ENCODE data around the gene TPST1. TPM values are rescaled to one million over a fixed set of nuclear protein-coding genes. Genes with fewer than 3 reads are reported as not detected.

Gene TPST1
- total and polyA plus RNA-seq, 9 of the 15 experiments (the other 6 are each of a cell fraction or from before 2014, with no cell fraction given), result 0.15 to 2.2 (median 0.53) TPM

- no peak for FAIRE-seq
- no peaks in the 10 kb centered on the region for H3K9me3 ChIP-seq (replicated peaks; ENCODE audit: control insufficient read depth, insufficient read depth, low read depth, low read length)
- no peak for TF ChIP-seq THAP7 (CRISPR knock-in tag; IDR thresholded peaks at IDR 0.05)
- no peak for TF ChIP-seq TFAM (CRISPR knock-in tag; conservative IDR thresholded peaks at IDR 0.05)
- peak; percentile 22; the same call in 1 of the 2 replicates for TF ChIP-seq TFE3 (CRISPR knock-in tag; IDR thresholded peaks at IDR 0.05)
- peak; percentile 43 for TF ChIP-seq NFIC (IDR thresholded peaks at IDR 0.05)
- 0 out of 2 replicates have a peak, but pooled peaks have one; percentile 22 for TF ChIP-seq L3MBTL2 (IDR thresholded peaks at IDR 0.05)
- no peak for TF ChIP-seq CEBPG (CRISPR knock-in tag; IDR thresholded peaks at IDR 0.05)
- TF ChIP-seq CEBPG (tag; conservative IDR thresholded peaks at IDR 0.05 in 1 of 2, IDR thresholded peaks at IDR 0.05 in 1 of 2), result peak; percentile 57 to 62; a peak in 3 of 4 replicates
- no peak for TF ChIP-seq HBP1 (CRISPR knock-in tag; IDR thresholded peaks at IDR 0.05)
- peak; percentile 40; the same call in 1 of the 2 replicates for TF ChIP-seq BHLHE40 (IDR thresholded peaks at IDR 0.05; ENCODE audit: low read length)
- TF ChIP-seq TOE1 (IDR thresholded peaks at IDR 0.05; ENCODE audit: borderline replicate concordance), result no peak
- TF ChIP-seq TOE1 (CRISPR knock-in tag; IDR thresholded peaks at IDR 0.05; ENCODE audit: borderline replicate concordance, low read depth), result no peak
- peak; percentile 91 for TF ChIP-seq ZNF12 (CRISPR knock-in tag; IDR thresholded peaks at IDR 0.05)
- peak; percentile 82 for TF ChIP-seq CEBPB (tag; IDR thresholded peaks at IDR 0.05)
- peak; percentile 30; the same call in 1 of the 2 replicates for TF ChIP-seq RAD51 (IDR thresholded peaks at IDR 0.05; ENCODE audit: borderline replicate concordance, low read depth)
- no peak for TF ChIP-seq SNIP1 (IDR thresholded peaks at IDR 0.05; ENCODE audit: low read depth)
Measured at GRCh38 chr7:66170309-66171231, 34.6 kb upstream of the TPST1 start.

More at GRCh38 chr7:66170309-66171231, 34.6 kb upstream of the TPST1 start:
- WGBS (ENCODE audit: insufficient coverage, low coverage, missing lambda C conversion rate), result 3% methylated on average over 15 of the region's 16 CpGs
- DNase-seq (ENCODE audit: extremely low read depth in 1 of 4, low spot score in 3 of 4) (peak in 1 of 4 experiments; percentile 11), ATAC-seq (peak; percentile 64)
- Histone ChIP-seq H3K27ac (ENCODE audit: extremely low read depth, low read depth, low read length) (no peak overlapping the region), H3K27me3 (ENCODE audit: control insufficient read depth in 2 of 2, insufficient read depth in 2 of 2, low read length in 2 of 2) (peaks cover 7 to 15% of the 10 kb centered on the region in 2 experiments; a peak in 3 of 5 replicates), H3K36me3 (ENCODE audit: control insufficient read depth, insufficient read depth, low read length) (no peaks in the 10 kb centered on the region), H2AFZ (ENCODE audit: low read depth, low read length) (peak overlapping the region; percentile 54; the same call in 1 of the 2 replicates), H3K9me1 (ENCODE audit: control insufficient read depth, insufficient read depth, low read length) (no peaks in the 10 kb centered on the region), H4K20me1 (replicated peaks; ENCODE audit: control insufficient read depth, insufficient read depth, low read length) (no peaks in the 10 kb centered on the region), H3K79me2 (ENCODE audit: control insufficient read depth, insufficient read depth, low read length) (no peaks in the 10 kb centered on the region), H3K4me2 (ENCODE audit: insufficient read depth, low read length) (no peak overlapping the region; the same call in 1 of the 2 replicates), H3K4me3 (no peak overlapping the region), H3K4me1 (replicated peaks in 1 of 2; ENCODE audit: control insufficient read depth in 2 of 2, insufficient read depth in 2 of 2, low read length in 2 of 2) (no peaks in the 10 kb centered on the region), H3K9ac (ENCODE audit: insufficient read depth in 1 of 2, low read depth in 2 of 2, low read length in 2 of 2) (peak overlapping the region in 1 of 2 experiments; percentile 77; a peak in 2 of 4 replicates)
- no TSS peak for BruUV-seq (replicated peaks)
- in situ Hi-C loops (cut with MboI) (no loop called here), intact Hi-C loops (cut with micrococcal nuclease) (no loop called here)
- POLR2A ChIA-PET, result interaction anchor here (0.8 kb wide), 1 partner anchor 14 kb away, joined by 3 read pairs; no protein-coding TSS in a partner anchor
- CTCF ChIA-PET (ENCODE audit: low intra/inter-chr PET ratio), result no interaction called here

All from K562 (cell line).